Uterus (tissue), 4 donors: ENCODE data around the gene CRADD. TPM values are rescaled to one million over a fixed set of nuclear protein-coding genes. Genes with fewer than 3 reads are reported as not detected.

Experiments
- DNase-seq, 2 donors: peaks; one replicate each; pipeline ENCODE4 v3.0.0-alpha.2; 2019 to 2020
- H3K27ac ChIP-seq, 2 donors: fragments of 200-600 bp; sonication (generic); 1 replicate in 1 of 2; 2 replicates in 1 of 2; pipeline ENCODE4 v1.5.1; 2016 to 2018
- H3K27me3 ChIP-seq, 2 donors: fragments of 200-600 bp; sonication (generic); one replicate each; pipeline ENCODE4 v1.5.1; 2018 to 2019; ENCODE audit warnings: control low read depth in 1 of 2
- H3K36me3 ChIP-seq, 2 donors: fragments of 200-600 bp; sonication (generic); one replicate each; pipeline ENCODE4 v1.5.1; 2019; ENCODE audit warnings: control low read depth in 1 of 2
- H3K4me1 ChIP-seq, 2 donors: fragments of 200-600 bp; sonication (generic); one replicate each; pipeline ENCODE4 v1.5.1; 2018 to 2019; ENCODE audit warnings: control low read depth in 1 of 2
- H3K4me3 ChIP-seq, 2 donors: fragments of 200-600 bp; sonication (generic); 1 replicate in 1 of 2; 2 replicates in 1 of 2; pipeline ENCODE4 v1.5.1; 2018 to 2019; ENCODE audit warnings: mild to moderate bottlenecking in 1 of 2
- H3K9me3 ChIP-seq, 2 donors: fragments of 200-600 bp; sonication (generic); one replicate each; pipeline ENCODE4 v1.5.1; 2019; ENCODE audit warnings: control low read depth in 1 of 2
- CTCF ChIP-seq, 4 experiments: fragments of 200-600 bp in 2 of 4; fragments of 450-650 bp in 2 of 4; sonication (generic) in 2 of 4; IDR thresholded peaks; one replicate each; pipeline ENCODE4 v1.5.1; 2016 to 2019; ENCODE audit warnings: antibody characterized with exemption in 4 of 4, mild to moderate bottlenecking in 2 of 4, moderate library complexity in 1 of 4
- POLR2A ChIP-seq, 2 donors: fragments of 450-650 bp; IDR thresholded peaks; one replicate each; pipeline ENCODE4 v1.6.1; 2016; ENCODE audit warnings: antibody characterized with exemption in 2 of 2, mild to moderate bottlenecking in 1 of 2, moderate library complexity in 1 of 2
- intact Hi-C: fragments of 100-400 bp; cut with DNase I; formaldehyde crosslinking; loops from one replicate; pipeline ENCODE4 v1.15.1; 2023; ENCODE audit warnings: low total_unique reads
- small RNA-seq: library from RNA; depleted of rRNA; stranded (forward); fragments of <200 nt; gene quantifications from one replicate; pipeline ENCODE3, GENCODE V24; 2016
- total RNA-seq, 4 donors: library from RNA; depleted of rRNA in 3 of 4; stranded (reverse); fragments of >200 nt in 3 of 4; gene quantifications; one replicate each; pipeline versions ENCODE4 v1.1.0 to v1.2.4, GENCODE V29; 2014 to 2023
- donor health status: DM: yes; HTN: yes; CAD: no.

Gene CRADD
- total RNA-seq, 4 donors from 2014 or later: 26.4 to 105 (median 49.2) TPM

GRCh38 chr12:93938931-93939330, 261.8 kb downstream of the CRADD start:
- Histone ChIP-seq H3K36me3 (no peaks in the 10 kb centered on the region), H3K27me3 (no peaks in the 10 kb centered on the region), H3K4me3 (no peak overlapping the region), H3K4me1 (no peaks in the 10 kb centered on the region), H3K27ac (no peak overlapping the region), H3K9me3 (peaks cover 0 to 14% of the 10 kb centered on the region in 2 donors)
- TF ChIP-seq POLR2A (IDR thresholded peaks at IDR 0.05) (no peak), CTCF (IDR thresholded peaks at IDR 0.05) (no peak)
- intact Hi-C loops: no loop called here
- no peak for DNase-seq

GRCh38 chr12:93939641-93940325, 262.6 kb downstream of the CRADD start:
- peaks cover 0 to 14% of the 10 kb centered on the region in 2 donors for H3K9me3 ChIP-seq
- intact Hi-C loops: no loop called here
- H3K27me3 ChIP-seq: no peaks in the 10 kb centered on the region
- no peak overlapping the region for H3K4me3 ChIP-seq
- H3K27ac ChIP-seq: no peak overlapping the region
- TF ChIP-seq POLR2A (IDR thresholded peaks at IDR 0.05) (no peak), CTCF (IDR thresholded peaks at IDR 0.05) (no peak)
- no peak for DNase-seq
- H3K4me1 ChIP-seq: no peaks in the 10 kb centered on the region
- H3K36me3 ChIP-seq: no peaks in the 10 kb centered on the region

DNA sequence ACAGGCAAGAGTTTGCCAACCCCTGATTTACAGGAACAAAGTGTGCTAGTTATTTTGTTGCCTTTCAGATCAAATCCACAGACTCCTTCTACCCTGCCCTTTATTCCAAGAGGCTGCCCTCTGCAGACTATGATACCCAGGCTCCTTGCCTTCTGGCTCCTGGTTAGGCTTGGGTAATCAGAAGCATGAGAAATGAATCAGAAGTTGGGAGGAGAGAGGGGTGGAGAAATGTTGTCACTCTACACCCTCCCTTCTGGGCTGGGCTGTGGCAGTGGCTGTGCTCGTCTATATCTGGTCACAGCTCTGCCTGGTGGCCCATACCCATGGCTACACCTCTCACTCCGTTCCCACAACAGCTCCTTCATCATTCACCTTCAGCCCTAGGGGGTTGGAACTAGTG, 266.6 kb downstream of the CRADD start:
- Histone ChIP-seq H3K4me3 (no peak overlapping the region), H3K4me1 (no peaks in the 10 kb centered on the region), H3K27me3 (no peaks in the 10 kb centered on the region), H3K36me3 (no peaks in the 10 kb centered on the region), H3K27ac (no peak overlapping the region), H3K9me3 (no peaks in the 10 kb centered on the region)
- no peak for DNase-seq
- intact Hi-C loops: no loop called here
- TF ChIP-seq CTCF (IDR thresholded peaks at IDR 0.05) (no peak), POLR2A (IDR thresholded peaks at IDR 0.05) (no peak)

GRCh38 chr12:93944201-93944600, 267.0 kb downstream of the CRADD start:
- TF ChIP-seq POLR2A (IDR thresholded peaks at IDR 0.05) (no peak), CTCF (IDR thresholded peaks at IDR 0.05) (no peak)

More at GRCh38 chr12:93944201-93944600, 267.0 kb downstream of the CRADD start:
- H3K36me3 ChIP-seq: no peaks in the 10 kb centered on the region
- no peaks in the 10 kb centered on the region for H3K27me3 ChIP-seq
- H3K4me1 ChIP-seq: no peaks in the 10 kb centered on the region
- no peak overlapping the region for H3K27ac ChIP-seq
- no peak overlapping the region for H3K4me3 ChIP-seq
- DNase-seq: no peak
- intact Hi-C loops: no loop called here
- H3K9me3 ChIP-seq: no peaks in the 10 kb centered on the region

Small RNA genes lying within 50 kb of the gene (small RNA-seq; reads per million reads assigned to genes)
- gene RN7SL630P: not detected

Other genes with a start within 250 kb of the CRADD start
- 100 to 1,000 TPM in 1 of 4 donors, 10 to 100 TPM in 3; 22.4 to 102 (median 31.4) TPM for gene UBE2N, start 235.4 kb upstream of the CRADD start, total RNA-seq
- 100 to 1,000 TPM in 1 of 4 donors, 10 to 100 TPM in 3; 59.4 to 130 (median 69.8) TPM for gene MRPL42, start 209.9 kb upstream of the CRADD start, total RNA-seq
- gene SOCS2, start 104.7 kb upstream of the CRADD start, total RNA-seq: 100 to 1,000 TPM in 2 of 4 donors, 10 to 100 TPM in 2; 55.0 to 345 (median 112) TPM